Non-pigmented ciliary epithelial cell (primary cell): ENCODE measurements around the gene MUC4.

Experiments
- DNase-seq: peaks from one replicate; pipeline ENCODE4 v3.0.0-alpha.2; 2010; ENCODE audit warnings: low read depth

The MUC4 gene

DNA sequence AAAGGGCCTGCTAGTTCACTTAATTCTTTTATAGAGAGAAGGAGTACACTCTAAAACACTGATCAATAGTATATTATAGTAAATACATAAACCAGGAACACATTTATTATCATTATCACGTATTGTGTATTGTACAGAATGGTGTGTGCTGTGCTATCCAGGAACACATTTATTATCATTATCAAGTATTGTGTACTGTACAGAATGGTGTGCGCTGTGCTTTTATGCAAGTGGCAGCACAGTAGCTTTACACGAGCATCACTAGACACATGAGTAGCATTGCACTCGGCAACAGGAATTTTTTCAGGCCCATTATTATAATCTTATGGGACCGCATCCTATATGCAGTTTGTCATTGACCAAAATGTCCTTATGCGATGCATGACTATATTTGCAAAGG, 111.9 kb downstream of the MUC4 start:
- no peak for DNase-seq

- DNase-seq, result no peak
Observed at GRCh38 chr3:195699388-195699771, 112.3 kb downstream of the MUC4 start.

DNA sequence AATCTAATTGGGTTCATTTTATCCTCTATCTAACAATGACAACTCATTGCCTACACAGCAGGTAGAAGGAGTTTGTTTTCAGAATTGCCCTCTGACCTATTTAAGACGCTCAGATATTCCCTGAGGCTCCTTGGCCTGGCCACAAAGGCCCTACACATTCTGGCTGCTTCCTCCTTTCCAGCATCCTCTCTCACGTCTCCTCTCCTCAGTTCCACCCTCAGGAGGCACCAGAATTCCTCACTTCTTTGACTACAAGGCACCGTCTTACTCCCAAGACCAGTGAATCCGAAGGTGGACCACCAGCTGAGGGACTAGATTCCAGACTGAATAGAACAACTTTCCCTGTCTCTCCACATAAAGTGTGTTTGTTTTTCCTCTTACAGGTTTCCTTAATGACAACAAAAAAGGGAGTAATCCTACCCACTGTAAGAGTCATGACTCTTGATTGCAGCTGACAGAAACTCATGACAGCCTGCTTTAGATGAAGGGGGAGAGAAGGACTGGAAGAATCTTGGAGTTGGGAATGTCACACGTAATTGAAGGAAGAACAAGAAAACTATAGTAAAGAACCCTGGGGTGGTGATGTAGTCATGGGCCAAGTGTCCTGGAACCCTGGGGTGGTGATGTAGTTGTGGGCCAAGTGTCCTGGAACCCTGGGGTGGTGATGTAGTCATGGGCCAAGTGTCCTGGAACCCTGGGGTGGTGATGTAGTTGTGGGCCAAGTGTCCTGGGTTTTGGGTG, 112.9 kb downstream of the MUC4 start:
- DNase-seq, result no peak

- no peak for DNase-seq
Observed at GRCh38 chr3:195698325-195698646, 113.4 kb downstream of the MUC4 start.

GRCh38 chr3:195697582-195698324, 114.0 kb downstream of the MUC4 start:
- peak; percentile 73 for DNase-seq
